ENCODE data around the gene RARA.

The RARA gene

DNA sequence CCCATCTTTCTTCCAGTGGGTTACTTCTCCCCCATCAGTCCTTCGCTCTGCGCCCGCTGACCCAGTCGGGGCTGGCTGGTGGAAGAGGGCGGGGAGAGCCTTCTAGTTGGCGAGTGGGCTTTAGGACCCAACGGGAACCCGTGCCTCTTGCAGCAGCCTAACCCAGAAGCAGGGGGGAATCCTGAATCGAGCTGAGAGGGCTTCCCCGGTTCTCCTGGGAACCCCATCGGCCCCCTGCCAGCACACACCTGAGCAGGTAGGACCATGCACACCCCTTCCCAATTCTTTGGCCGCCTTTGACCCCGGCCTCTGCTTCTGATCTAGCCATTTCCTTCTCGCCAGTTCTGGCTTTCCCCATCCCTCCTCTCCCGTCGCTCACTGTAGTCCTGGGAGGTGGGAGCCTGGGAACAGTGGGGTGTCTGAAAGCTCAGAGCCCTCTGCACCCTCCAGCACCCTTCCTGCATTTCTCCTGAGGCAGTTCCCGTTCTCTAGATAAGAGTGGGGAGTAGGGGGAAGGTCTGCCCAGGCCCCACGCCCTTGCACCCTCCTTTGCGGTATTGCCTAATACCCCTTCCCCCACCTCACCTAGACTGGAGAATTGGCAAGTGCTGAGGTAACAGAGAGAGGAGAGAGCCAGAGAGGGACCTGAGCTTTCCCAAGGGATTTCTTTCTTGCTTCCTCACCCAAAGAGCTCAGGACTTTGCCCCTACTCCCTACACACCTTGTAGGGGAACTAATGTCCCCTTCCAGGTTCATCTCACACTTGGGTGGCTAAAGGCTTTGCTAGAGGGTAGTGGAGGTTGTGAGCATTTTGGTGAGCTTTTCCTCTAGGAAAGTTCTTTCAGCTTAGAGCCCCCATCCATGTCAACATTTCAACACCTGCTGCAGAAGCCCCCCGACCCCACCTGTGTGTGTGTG is at the start of gene RARA:
TSS of gene RARA (plus strand) at position 150 of the 918 bp plus-strand sequence. CDS start 22,039 bp downstream, outside the sequence.
- DNase-seq (ENCODE audit: low read depth), result no peak
- TF ChIP-seq, protein P1, sequence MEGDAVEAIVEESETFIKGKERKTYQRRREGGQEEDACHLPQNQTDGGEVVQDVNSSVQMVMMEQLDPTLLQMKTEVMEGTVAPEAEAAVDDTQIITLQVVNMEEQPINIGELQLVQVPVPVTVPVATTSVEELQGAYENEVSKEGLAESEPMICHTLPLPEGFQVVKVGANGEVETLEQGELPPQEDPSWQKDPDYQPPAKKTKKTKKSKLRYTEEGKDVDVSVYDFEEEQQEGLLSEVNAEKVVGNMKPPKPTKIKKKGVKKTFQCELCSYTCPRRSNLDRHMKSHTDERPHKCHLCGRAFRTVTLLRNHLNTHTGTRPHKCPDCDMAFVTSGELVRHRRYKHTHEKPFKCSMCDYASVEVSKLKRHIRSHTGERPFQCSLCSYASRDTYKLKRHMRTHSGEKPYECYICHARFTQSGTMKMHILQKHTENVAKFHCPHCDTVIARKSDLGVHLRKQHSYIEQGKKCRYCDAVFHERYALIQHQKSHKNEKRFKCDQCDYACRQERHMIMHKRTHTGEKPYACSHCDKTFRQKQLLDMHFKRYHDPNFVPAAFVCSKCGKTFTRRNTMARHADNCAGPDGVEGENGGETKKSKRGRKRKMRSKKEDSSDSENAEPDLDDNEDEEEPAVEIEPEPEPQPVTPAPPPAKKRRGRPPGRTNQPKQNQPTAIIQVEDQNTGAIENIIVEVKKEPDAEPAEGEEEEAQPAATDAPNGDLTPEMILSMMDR (IDR thresholded peaks at IDR 0.05; ENCODE audit: low read depth, low read length, missing control alignments), result no peak
- no peak within 1 kb of the TSS for H3K4me3 ChIP-seq (ENCODE audit: low read depth, low read length)

GRCh38 chr17:40259505-40259904 is 49.5 kb upstream of the RARA start:
- TF ChIP-seq, protein P1 (IDR thresholded peaks at IDR 0.05; ENCODE audit: low read depth, low read length, missing control alignments), result no peak
- no peak for DNase-seq (ENCODE audit: low read depth)
- H3K4me3 ChIP-seq (ENCODE audit: low read depth, low read length), result no peak overlapping the region

- no peak for DNase-seq (ENCODE audit: low read depth)
- no peak overlapping the region for H3K4me3 ChIP-seq (ENCODE audit: low read depth, low read length)
- TF ChIP-seq, protein P1 (IDR thresholded peaks at IDR 0.05; ENCODE audit: low read depth, low read length, missing control alignments), result no peak
These were observed 48.5 kb upstream of the RARA start for GRCh38 chr17:40260528-40260927.

DNA sequence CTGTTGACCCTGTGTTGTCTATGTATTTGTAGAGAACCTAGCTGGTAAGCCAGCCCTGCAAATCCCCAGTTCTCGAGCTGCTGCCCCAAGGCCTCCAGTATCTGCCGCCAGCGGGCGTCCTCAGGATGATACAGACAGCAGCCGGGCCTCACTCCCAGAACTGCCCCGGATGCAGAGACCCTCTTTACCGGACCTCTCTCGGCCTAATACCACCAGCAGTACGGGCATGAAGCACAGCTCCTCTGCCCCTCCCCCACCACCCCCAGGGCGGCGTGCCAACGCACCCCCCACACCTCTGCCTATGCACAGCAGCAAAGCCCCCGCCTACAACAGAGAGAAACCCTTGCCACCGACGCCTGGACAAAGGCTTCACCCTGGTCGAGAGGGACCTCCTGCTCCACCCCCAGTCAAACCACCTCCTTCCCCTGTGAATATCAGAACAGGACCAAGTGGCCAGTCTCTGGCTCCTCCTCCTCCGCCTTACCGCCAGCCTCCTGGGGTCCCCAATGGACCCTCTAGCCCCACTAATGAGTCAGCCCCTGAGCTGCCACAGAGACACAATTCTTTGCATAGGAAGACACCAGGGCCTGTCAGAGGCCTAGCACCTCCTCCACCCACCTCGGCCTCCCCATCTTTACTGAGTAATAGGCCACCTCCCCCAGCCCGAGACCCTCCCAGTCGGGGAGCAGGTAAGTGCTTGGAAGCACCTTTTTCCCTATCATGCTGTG is 44.4 kb upstream of the RARA start:
- no peak overlapping the region for H3K4me3 ChIP-seq (ENCODE audit: low read depth, low read length)
- TF ChIP-seq, protein P1 (IDR thresholded peaks at IDR 0.05; ENCODE audit: low read depth, low read length, missing control alignments), result no peak
- DNase-seq (ENCODE audit: low read depth), result no peak

- no peak overlapping the region for H3K4me3 ChIP-seq (ENCODE audit: low read depth, low read length)
- TF ChIP-seq, protein P1 (IDR thresholded peaks at IDR 0.05; ENCODE audit: low read depth, low read length, missing control alignments), result no peak
- DNase-seq (ENCODE audit: low read depth), result no peak
These were observed 43.6 kb upstream of the RARA start for GRCh38 chr17:40265337-40265736.

GRCh38 chr17:40266882-40267281 is 42.1 kb upstream of the RARA start:
- DNase-seq (ENCODE audit: low read depth), result no peak
- H3K4me3 ChIP-seq (ENCODE audit: low read depth, low read length), result no peak overlapping the region
- TF ChIP-seq, protein P1 (IDR thresholded peaks at IDR 0.05; ENCODE audit: low read depth, low read length, missing control alignments), result no peak
